ENCODE measurements around the gene CA5A. TPM values are rescaled to one million over a fixed set of nuclear protein-coding genes. Genes with fewer than 3 reads are reported as not detected.
A peak's percentile ranks its signal among the peaks of the same experiment; 100 is the strongest.
"Not testable (repeated sequence)": the region's sequence is repeated elsewhere in the genome, so short reads cannot be mapped to it uniquely, and the experiment has no call there.

The CA5A gene
- total and polyA plus RNA-seq, 2 of the 13 experiments (the other 11 are each of a cell fraction or from before 2014, with no cell fraction given): 66.8 to 106 TPM

DNA sequence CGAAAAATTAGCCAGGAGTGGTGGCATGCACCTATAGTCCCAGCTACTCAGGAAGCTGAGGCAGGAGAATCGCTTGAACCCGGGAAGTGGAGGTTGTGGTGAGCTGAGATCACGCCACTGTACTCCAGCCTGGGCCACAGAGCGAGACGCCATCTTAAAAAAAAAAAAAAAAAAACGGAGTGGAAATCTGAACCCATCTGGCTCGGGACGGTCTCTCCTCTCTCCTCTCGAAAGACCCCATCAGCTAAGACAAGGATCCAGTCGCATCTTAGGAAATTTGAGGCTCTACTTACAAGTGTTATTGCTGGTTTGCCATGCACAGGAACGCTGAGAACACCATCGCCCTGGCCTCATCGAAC is 334 bp downstream of the CA5A start (continued):
- TF ChIP-seq, protein P1, sequence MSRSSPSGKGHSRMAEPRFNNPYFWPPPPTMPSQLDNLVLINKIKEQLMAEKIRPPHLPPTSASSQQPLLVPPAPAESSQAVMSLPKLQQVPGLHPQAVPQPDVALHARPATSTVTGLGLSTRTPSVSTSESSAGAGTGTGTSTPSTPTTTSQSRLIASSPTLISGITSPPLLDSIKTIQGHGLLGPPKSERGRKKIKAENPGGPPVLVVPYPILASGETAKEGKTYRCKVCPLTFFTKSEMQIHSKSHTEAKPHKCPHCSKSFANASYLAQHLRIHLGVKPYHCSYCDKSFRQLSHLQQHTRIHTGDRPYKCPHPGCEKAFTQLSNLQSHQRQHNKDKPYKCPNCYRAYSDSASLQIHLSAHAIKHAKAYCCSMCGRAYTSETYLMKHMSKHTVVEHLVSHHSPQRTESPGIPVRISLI (CRISPR knock-in tag; IDR thresholded peaks at IDR 0.05; ENCODE audit: borderline replicate concordance): peak; percentile 93
- 0 out of 2 replicates have a peak, but pooled peaks have one; percentile 16 for TF ChIP-seq ZNF256 (CRISPR knock-in tag; conservative IDR thresholded peaks at IDR 0.05)
- 0 out of 2 replicates have a peak, but pooled peaks have one; percentile 45 for TF ChIP-seq U2AF2 (IDR thresholded peaks at IDR 0.05; ENCODE audit: low read depth, low read length)
- TF ChIP-seq, protein P2, sequence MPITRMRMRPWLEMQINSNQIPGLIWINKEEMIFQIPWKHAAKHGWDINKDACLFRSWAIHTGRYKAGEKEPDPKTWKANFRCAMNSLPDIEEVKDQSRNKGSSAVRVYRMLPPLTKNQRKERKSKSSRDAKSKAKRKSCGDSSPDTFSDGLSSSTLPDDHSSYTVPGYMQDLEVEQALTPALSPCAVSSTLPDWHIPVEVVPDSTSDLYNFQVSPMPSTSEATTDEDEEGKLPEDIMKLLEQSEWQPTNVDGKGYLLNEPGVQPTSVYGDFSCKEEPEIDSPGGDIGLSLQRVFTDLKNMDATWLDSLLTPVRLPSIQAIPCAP (CRISPR knock-in tag; IDR thresholded peaks at IDR 0.05; ENCODE audit: low read depth): 0 out of 2 replicates have a peak, but pooled peaks have one; percentile 23
- peak; percentile 20; the same call in 1 of the 2 replicates for TF ChIP-seq ZNF543 (CRISPR knock-in tag; IDR thresholded peaks at IDR 0.05)
- TF ChIP-seq, protein P3, sequence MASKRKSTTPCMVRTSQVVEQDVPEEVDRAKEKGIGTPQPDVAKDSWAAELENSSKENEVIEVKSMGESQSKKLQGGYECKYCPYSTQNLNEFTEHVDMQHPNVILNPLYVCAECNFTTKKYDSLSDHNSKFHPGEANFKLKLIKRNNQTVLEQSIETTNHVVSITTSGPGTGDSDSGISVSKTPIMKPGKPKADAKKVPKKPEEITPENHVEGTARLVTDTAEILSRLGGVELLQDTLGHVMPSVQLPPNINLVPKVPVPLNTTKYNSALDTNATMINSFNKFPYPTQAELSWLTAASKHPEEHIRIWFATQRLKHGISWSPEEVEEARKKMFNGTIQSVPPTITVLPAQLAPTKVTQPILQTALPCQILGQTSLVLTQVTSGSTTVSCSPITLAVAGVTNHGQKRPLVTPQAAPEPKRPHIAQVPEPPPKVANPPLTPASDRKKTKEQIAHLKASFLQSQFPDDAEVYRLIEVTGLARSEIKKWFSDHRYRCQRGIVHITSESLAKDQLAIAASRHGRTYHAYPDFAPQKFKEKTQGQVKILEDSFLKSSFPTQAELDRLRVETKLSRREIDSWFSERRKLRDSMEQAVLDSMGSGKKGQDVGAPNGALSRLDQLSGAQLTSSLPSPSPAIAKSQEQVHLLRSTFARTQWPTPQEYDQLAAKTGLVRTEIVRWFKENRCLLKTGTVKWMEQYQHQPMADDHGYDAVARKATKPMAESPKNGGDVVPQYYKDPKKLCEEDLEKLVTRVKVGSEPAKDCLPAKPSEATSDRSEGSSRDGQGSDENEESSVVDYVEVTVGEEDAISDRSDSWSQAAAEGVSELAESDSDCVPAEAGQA (IDR thresholded peaks at IDR 0.05; ENCODE audit: low read depth): not testable (repeated sequence)
- TF ChIP-seq, protein P3 (CRISPR knock-in tag; IDR thresholded peaks at IDR 0.05; ENCODE audit: borderline replicate concordance): 0 out of 2 replicates have a peak, but pooled peaks have one; percentile 50
- TF ChIP-seq YY1 (IDR thresholded peaks at IDR 0.05; ENCODE audit: insufficient read depth, insufficient replicate concordance, low read depth, low read length): peak; percentile 68
- TF ChIP-seq, protein P4, sequence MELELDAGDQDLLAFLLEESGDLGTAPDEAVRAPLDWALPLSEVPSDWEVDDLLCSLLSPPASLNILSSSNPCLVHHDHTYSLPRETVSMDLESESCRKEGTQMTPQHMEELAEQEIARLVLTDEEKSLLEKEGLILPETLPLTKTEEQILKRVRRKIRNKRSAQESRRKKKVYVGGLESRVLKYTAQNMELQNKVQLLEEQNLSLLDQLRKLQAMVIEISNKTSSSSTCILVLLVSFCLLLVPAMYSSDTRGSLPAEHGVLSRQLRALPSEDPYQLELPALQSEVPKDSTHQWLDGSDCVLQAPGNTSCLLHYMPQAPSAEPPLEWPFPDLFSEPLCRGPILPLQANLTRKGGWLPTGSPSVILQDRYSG (CRISPR knock-in tag; IDR thresholded peaks at IDR 0.05): 0 out of 2 replicates have a peak, but pooled peaks have one; percentile 28
- 0 out of 2 replicates have a peak, but pooled peaks have one; percentile 21 for TF ChIP-seq ZNF678 (CRISPR knock-in tag; IDR thresholded peaks at IDR 0.05)
